Panc1 (cell line): ENCODE results near the gene EHBP1L1.

Experiments used
- POLR2AphosphoS5 ChIP-seq: IDR thresholded peaks from 2 replicates; pipeline ENCODE4 v1.6.1; 2012; ENCODE audit warnings: mild to moderate bottlenecking, low read depth, low read length, moderate library complexity
- SIN3A ChIP-seq: IDR thresholded peaks from 2 replicates; pipeline ENCODE4 v1.6.1; 2012; ENCODE audit warnings: low read depth, mild to moderate bottlenecking, low read length, moderate library complexity, borderline replicate concordance; ENCODE audit not compliant: insufficient read depth
- TCF7L2 ChIP-seq: IDR thresholded peaks from 2 replicates; pipeline ENCODE4 v1.6.1; 2011; ENCODE audit warnings: mild to moderate bottlenecking, low read depth, low read length, inconsistent platforms
- TF ChIP-seq, protein P1 (sequence below): fragments of 450-650 bp; IDR thresholded peaks from 2 replicates; pipeline ENCODE4 v1.5.1; 2017; ENCODE audit warnings: mild to moderate bottlenecking
- TF ChIP-seq, protein P2 (sequence below), 2 experiments: IDR thresholded peaks; 2 replicates each; pipeline ENCODE4 v1.6.1; 2011 to 2012; ENCODE audit warnings: low read depth in 2 of 2, control low read depth in 1 of 2, low read length in 1 of 2, mild to moderate bottlenecking in 1 of 2, moderate library complexity in 1 of 2; ENCODE audit not compliant: insufficient read depth in 1 of 2

DNA sequence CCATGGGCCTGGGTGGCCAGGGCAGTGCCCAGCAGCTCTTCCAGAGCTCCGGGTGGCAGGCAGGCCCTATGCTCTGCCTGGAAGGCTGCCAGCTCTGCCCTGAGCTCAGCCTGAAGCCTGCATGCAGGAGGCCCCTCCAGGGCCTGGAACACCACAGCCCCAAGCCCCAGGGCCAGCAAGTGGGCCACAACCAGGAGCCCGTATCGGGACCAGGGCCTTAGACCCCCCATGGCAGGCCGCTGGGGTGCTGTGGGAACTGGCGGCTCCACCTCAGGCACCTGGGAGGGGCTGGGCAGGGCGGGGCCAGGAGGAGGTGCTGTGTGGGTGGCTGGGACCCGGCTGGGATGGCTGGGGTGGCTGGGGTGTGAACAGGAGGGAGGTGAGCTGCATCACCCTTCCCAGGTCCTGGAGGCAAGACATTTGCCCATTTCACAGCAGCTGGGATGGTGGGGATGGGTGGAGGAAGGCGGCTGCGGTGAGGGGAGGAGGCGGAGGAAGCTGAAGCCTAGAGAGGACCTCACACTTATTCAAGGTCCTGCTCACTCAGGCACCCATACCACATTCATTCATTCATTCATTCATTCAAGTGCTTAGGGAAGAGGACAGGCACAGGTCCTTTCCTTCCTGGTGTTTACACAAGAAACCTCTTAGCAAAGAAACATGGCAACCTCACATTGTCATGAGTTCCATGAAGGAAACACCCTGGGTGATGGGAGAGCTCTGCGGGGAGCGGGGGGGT is 19.9 kb downstream of the EHBP1L1 start, which contains the start of gene KCNK7:
- TF ChIP-seq, protein P1, sequence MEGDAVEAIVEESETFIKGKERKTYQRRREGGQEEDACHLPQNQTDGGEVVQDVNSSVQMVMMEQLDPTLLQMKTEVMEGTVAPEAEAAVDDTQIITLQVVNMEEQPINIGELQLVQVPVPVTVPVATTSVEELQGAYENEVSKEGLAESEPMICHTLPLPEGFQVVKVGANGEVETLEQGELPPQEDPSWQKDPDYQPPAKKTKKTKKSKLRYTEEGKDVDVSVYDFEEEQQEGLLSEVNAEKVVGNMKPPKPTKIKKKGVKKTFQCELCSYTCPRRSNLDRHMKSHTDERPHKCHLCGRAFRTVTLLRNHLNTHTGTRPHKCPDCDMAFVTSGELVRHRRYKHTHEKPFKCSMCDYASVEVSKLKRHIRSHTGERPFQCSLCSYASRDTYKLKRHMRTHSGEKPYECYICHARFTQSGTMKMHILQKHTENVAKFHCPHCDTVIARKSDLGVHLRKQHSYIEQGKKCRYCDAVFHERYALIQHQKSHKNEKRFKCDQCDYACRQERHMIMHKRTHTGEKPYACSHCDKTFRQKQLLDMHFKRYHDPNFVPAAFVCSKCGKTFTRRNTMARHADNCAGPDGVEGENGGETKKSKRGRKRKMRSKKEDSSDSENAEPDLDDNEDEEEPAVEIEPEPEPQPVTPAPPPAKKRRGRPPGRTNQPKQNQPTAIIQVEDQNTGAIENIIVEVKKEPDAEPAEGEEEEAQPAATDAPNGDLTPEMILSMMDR, result no peak
- TF ChIP-seq TCF7L2 (no peak), SIN3A (no peak), POLR2AphosphoS5 (no peak)
- TF ChIP-seq, protein P2, sequence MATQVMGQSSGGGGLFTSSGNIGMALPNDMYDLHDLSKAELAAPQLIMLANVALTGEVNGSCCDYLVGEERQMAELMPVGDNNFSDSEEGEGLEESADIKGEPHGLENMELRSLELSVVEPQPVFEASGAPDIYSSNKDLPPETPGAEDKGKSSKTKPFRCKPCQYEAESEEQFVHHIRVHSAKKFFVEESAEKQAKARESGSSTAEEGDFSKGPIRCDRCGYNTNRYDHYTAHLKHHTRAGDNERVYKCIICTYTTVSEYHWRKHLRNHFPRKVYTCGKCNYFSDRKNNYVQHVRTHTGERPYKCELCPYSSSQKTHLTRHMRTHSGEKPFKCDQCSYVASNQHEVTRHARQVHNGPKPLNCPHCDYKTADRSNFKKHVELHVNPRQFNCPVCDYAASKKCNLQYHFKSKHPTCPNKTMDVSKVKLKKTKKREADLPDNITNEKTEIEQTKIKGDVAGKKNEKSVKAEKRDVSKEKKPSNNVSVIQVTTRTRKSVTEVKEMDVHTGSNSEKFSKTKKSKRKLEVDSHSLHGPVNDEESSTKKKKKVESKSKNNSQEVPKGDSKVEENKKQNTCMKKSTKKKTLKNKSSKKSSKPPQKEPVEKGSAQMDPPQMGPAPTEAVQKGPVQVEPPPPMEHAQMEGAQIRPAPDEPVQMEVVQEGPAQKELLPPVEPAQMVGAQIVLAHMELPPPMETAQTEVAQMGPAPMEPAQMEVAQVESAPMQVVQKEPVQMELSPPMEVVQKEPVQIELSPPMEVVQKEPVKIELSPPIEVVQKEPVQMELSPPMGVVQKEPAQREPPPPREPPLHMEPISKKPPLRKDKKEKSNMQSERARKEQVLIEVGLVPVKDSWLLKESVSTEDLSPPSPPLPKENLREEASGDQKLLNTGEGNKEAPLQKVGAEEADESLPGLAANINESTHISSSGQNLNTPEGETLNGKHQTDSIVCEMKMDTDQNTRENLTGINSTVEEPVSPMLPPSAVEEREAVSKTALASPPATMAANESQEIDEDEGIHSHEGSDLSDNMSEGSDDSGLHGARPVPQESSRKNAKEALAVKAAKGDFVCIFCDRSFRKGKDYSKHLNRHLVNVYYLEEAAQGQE (IDR thresholded peaks at IDR 0.05; ENCODE audit: insufficient read depth in 1 of 2, low read depth in 2 of 2, low read length in 1 of 2), result no peak
